WTC11 (cell line): Measurements from ENCODE around the gene CHMP1A. TPM values are rescaled to one million over a fixed set of nuclear protein-coding genes. Genes with fewer than 3 reads are reported as not detected.
A peak's percentile ranks its signal among the peaks of the same experiment; 100 is the strongest.

Experiments used
- ATAC-seq: fragments of 200-7000 bp; cut with Tn5 transposase; 2 replicates; pipeline ENCODE4 v1.10.0; 2021; ENCODE audit warnings: mild to moderate bottlenecking, moderate library complexity
- CTCF ChIA-PET: fragments of 300-600 bp; sonication (Branson Sonifier 250); formaldehyde crosslinking; loops from one replicate; lab custom pipeline; 2021; ENCODE audit warnings: antibody characterized with exemption; lab: Charles Lee
- POLR2A ChIA-PET: fragments of 350-600 bp; sonication (Branson Sonifier 250); formaldehyde crosslinking; loops from one replicate; lab custom pipeline; 2021; ENCODE audit warnings: antibody characterized with exemption; lab: Charles Lee
- DNase-seq: peaks from one replicate; pipeline ENCODE4 v3.0.0; 2021; ENCODE audit warnings: low spot score
- H3K27ac Mint-ChIP-seq: 2 replicates; pipeline ENCODE4 v1.8.0; 2021; ENCODE audit warnings: mixed read lengths
- H3K27me3 Mint-ChIP-seq: 2 replicates; pipeline ENCODE4 v1.8.0; 2021; ENCODE audit warnings: low read depth, mild to moderate bottlenecking, moderate library complexity, mixed read lengths
- H3K36me3 Mint-ChIP-seq: 2 replicates; pipeline ENCODE4 v1.8.0; 2021; ENCODE audit warnings: mixed read lengths
- H3K4me1 Mint-ChIP-seq: 2 replicates; pipeline ENCODE4 v1.8.0; 2022; ENCODE audit warnings: mixed read lengths
- H3K4me3 Mint-ChIP-seq: 2 replicates; pipeline ENCODE4 v1.8.0; 2021; ENCODE audit warnings: mild to moderate bottlenecking, moderate library complexity, mixed read lengths
- H3K9me3 Mint-ChIP-seq: 2 replicates; pipeline ENCODE4 v1.8.0; 2021; ENCODE audit warnings: mixed read lengths
- ATF2 ChIP-seq: sonication (generic); formaldehyde crosslinking; IDR thresholded peaks from 2 replicates; pipeline ENCODE4 v1.8.1; 2022; ENCODE audit warnings: low read depth, missing genetic modification reagents, borderline replicate concordance
- ATF6 ChIP-seq: sonication (generic); formaldehyde crosslinking; IDR thresholded peaks from 2 replicates; pipeline ENCODE4 v1.8.1; 2023; ENCODE audit warnings: mild to moderate bottlenecking, missing genetic modification reagents
- CREM ChIP-seq: sonication (generic); formaldehyde crosslinking; IDR thresholded peaks from 2 replicates; pipeline ENCODE4 v1.8.1; 2022; ENCODE audit warnings: mild to moderate bottlenecking, missing genetic modification reagents, moderate library complexity
- CTCF ChIP-seq: fragments of 200-600 bp; IDR thresholded peaks from 2 replicates; pipeline ENCODE4 v1.8.0; 2022; ENCODE audit warnings: antibody characterized with exemption
- E2F1 ChIP-seq: sonication (generic); formaldehyde crosslinking; IDR thresholded peaks from 2 replicates; pipeline ENCODE4 v1.8.0; 2022; ENCODE audit warnings: mild to moderate bottlenecking, missing genetic modification reagents
- EMX1 ChIP-seq: fragments of 250-450 bp; sonication (Bioruptor Pico); IDR thresholded peaks from 2 replicates; pipeline ENCODE4 v1.8.0; 2021; ENCODE audit warnings: mild to moderate bottlenecking
- FOXJ3 ChIP-seq: sonication (generic); formaldehyde crosslinking; IDR thresholded peaks from 2 replicates; pipeline ENCODE4 v1.9.0; 2021; ENCODE audit warnings: missing genetic modification reagents, mild to moderate bottlenecking, borderline replicate concordance
- GTF2I ChIP-seq: fragments of 250-450 bp; sonication (Bioruptor Pico); conservative IDR thresholded peaks from 2 replicates; pipeline ENCODE4 v1.4.0; 2021; ENCODE audit warnings: mild to moderate bottlenecking
- HMGXB4 ChIP-seq: sonication (generic); formaldehyde crosslinking; IDR thresholded peaks from 2 replicates; pipeline ENCODE4 v1.8.1; 2023; ENCODE audit warnings: mild to moderate bottlenecking, moderate library complexity, missing genetic modification reagents
- JAZF1 ChIP-seq: fragments of 250-450 bp; sonication (Bioruptor Pico); IDR thresholded peaks from 2 replicates; pipeline ENCODE4 v1.9.0; 2021; ENCODE audit warnings: moderate library complexity, mild to moderate bottlenecking, inconsistent platforms
- MXD4 ChIP-seq: fragments of 250-450 bp; sonication (Bioruptor Pico); IDR thresholded peaks from 2 replicates; pipeline ENCODE4 v1.8.0; 2021; ENCODE audit warnings: mild to moderate bottlenecking, moderate library complexity, borderline replicate concordance
- NFATC4 ChIP-seq: fragments of 250-450 bp; sonication (Bioruptor Pico); IDR thresholded peaks from 2 replicates; pipeline ENCODE4 v1.9.0; 2021; ENCODE audit warnings: mild to moderate bottlenecking
- PREB ChIP-seq: sonication (generic); formaldehyde crosslinking; IDR thresholded peaks from 2 replicates; pipeline ENCODE4 v1.8.1; 2022; ENCODE audit warnings: mild to moderate bottlenecking, missing genetic modification reagents, moderate library complexity, borderline replicate concordance
- RELA ChIP-seq: sonication (generic); formaldehyde crosslinking; IDR thresholded peaks from 2 replicates; pipeline ENCODE4 v1.8.1; 2022; ENCODE audit warnings: missing genetic modification reagents, mild to moderate bottlenecking, borderline replicate concordance
- SMAD4 ChIP-seq: sonication (generic); formaldehyde crosslinking; IDR thresholded peaks from 2 replicates; pipeline ENCODE4 v1.8.0; 2022; ENCODE audit warnings: mild to moderate bottlenecking, missing genetic modification reagents
- SOX15 ChIP-seq: fragments of 250-450 bp; sonication (Bioruptor Pico); IDR thresholded peaks from 2 replicates; pipeline ENCODE4 v1.9.0; 2021; ENCODE audit warnings: mild to moderate bottlenecking
- TEAD1 ChIP-seq: sonication (generic); formaldehyde crosslinking; IDR thresholded peaks from 2 replicates; pipeline ENCODE4 v1.8.0; 2022; ENCODE audit warnings: mild to moderate bottlenecking, missing genetic modification reagents
- TEAD4 ChIP-seq: sonication (generic); formaldehyde crosslinking; IDR thresholded peaks from 2 replicates; pipeline ENCODE4 v1.8.0; 2022; ENCODE audit warnings: mild to moderate bottlenecking, missing genetic modification reagents
- ZNF138 ChIP-seq: sonication (generic); formaldehyde crosslinking; conservative IDR thresholded peaks from 2 replicates; pipeline ENCODE4 v1.8.1; 2022; ENCODE audit warnings: mild to moderate bottlenecking, moderate library complexity, missing genetic modification reagents
- ZNF232 ChIP-seq: sonication (generic); formaldehyde crosslinking; IDR thresholded peaks from 2 replicates; pipeline ENCODE4 v1.8.0; 2022; ENCODE audit warnings: mild to moderate bottlenecking, missing genetic modification reagents
- ZNF281 ChIP-seq: sonication (generic); formaldehyde crosslinking; IDR thresholded peaks from 2 replicates; pipeline ENCODE4 v1.8.0; 2023; ENCODE audit warnings: mild to moderate bottlenecking, missing genetic modification reagents
- total RNA-seq: library from RNA; stranded (reverse); gene quantifications from 3 replicates; pipeline ENCODE4 v1.2.3, GENCODE V29; 2021

CHMP1A gene
- total RNA-seq, 1 experiment from 2014 or later = 76.0 TPM

- no peak for TF ChIP-seq PREB
- no peak for TF ChIP-seq RELA
- peak; percentile 51; the same call in 1 of the 2 replicates for TF ChIP-seq HMGXB4 (CRISPR knock-in tag)
- TF ChIP-seq GTF2I (CRISPR knock-in tag) = no peak
- no peak for TF ChIP-seq ATF6
- TF ChIP-seq CREM (CRISPR knock-in tag) = no peak
- no peak for TF ChIP-seq TEAD4 (CRISPR knock-in tag)
Observed at GRCh38 chr16:89615596-89616090, 41.9 kb downstream of the CHMP1A start (continued).

GRCh38 chr16:89615176-89615575 is 42.3 kb downstream of the CHMP1A start:
- Mint-ChIP-seq H3K4me3 (no peak overlapping the region), H3K4me1 (peaks cover 15% of the 10 kb centered on the region), H3K36me3 (no peaks in the 10 kb centered on the region), H3K27ac (no peak overlapping the region), H3K9me3 (peaks cover 5% of the 10 kb centered on the region), H3K27me3 (no peaks in the 10 kb centered on the region)
- ChIA-PET CTCF (interaction anchor here (0.6 to 6.2 kb wide), 17 partner anchors 8 to 710 kb away, joined by 3 to 79 read pairs (median 4); no protein-coding TSS in a partner anchor), POLR2A (interaction anchor here (1.4 kb wide), 1 partner anchor 15 kb away, joined by 3 read pairs; no protein-coding TSS in a partner anchor)
- no peak for ATAC-seq
- no peak for DNase-seq
- TF ChIP-seq FOXJ3 (CRISPR knock-in tag) = no peak
- no peak for TF ChIP-seq EMX1 (CRISPR knock-in tag)
- no peak for TF ChIP-seq NFATC4 (CRISPR knock-in tag)
- TF ChIP-seq MXD4 = no peak
- TF ChIP-seq SMAD4 = no peak
- no peak for TF ChIP-seq RELA
- no peak for TF ChIP-seq TEAD1
- no peak for TF ChIP-seq E2F1 (CRISPR knock-in tag)
- no peak for TF ChIP-seq ZNF232 (CRISPR knock-in tag)
- no peak for TF ChIP-seq HMGXB4 (CRISPR knock-in tag)
- no peak for TF ChIP-seq ATF2 (CRISPR knock-in tag)
- TF ChIP-seq CTCF = no peak
- TF ChIP-seq JAZF1 (CRISPR knock-in tag) = no peak
- TF ChIP-seq ZNF281 (CRISPR knock-in tag) = no peak
- TF ChIP-seq GTF2I (CRISPR knock-in tag) = no peak
- no peak for TF ChIP-seq ZNF138
- TF ChIP-seq SOX15 = no peak
